Esophagus squamous epithelium (tissue), 5 donors: Measurements from ENCODE around the gene ZNF491. TPM values are rescaled to one million over a fixed set of nuclear protein-coding genes. Genes with fewer than 3 reads are reported as not detected.
"Not testable (repeated sequence)": the region's sequence is repeated elsewhere in the genome, so short reads cannot be mapped to it uniquely, and the experiment has no call there.

Source experiments
- DNase-seq: peaks from one replicate; lab custom pipeline; 2025; lab: John Stamatoyannopoulos, UW
- H3K27ac ChIP-seq, 4 donors: fragments of 200-600 bp; sonication (generic); one replicate each; pipeline ENCODE4 v1.5.1; 2016 to 2019; ENCODE audit warnings: mild to moderate bottlenecking in 1 of 4
- H3K27me3 ChIP-seq, 4 donors: fragments of 200-600 bp; sonication (generic); 1 replicate in 3 of 4; 2 replicates in 1 of 4; pipeline versions ENCODE4 v1.5.1 to v1.6.0; 2017 to 2021; ENCODE audit warnings: antibody characterized with exemption in 1 of 4
- H3K36me3 ChIP-seq, 3 donors: fragments of 200-600 bp; sonication (generic); one replicate each; pipeline ENCODE4 v1.5.1; 2016 to 2019
- H3K4me1 ChIP-seq, 3 donors: fragments of 200-600 bp; sonication (generic); one replicate each; pipeline ENCODE4 v1.5.1; 2017 to 2019
- H3K4me3 ChIP-seq, 4 donors: fragments of 200-600 bp; sonication (generic); 1 replicate in 3 of 4; 2 replicates in 1 of 4; pipeline ENCODE4 v1.5.1; 2016 to 2019; ENCODE audit warnings: mild to moderate bottlenecking in 2 of 4, moderate library complexity in 1 of 4
- H3K9me3 ChIP-seq, 3 donors: fragments of 200-600 bp; sonication (generic); one replicate each; pipeline ENCODE4 v1.5.1; 2016 to 2019
- CTCF ChIP-seq, 6 experiments: fragments of 450-650 bp in 4 of 6; fragments of 200-600 bp in 2 of 6; sonication (generic) in 2 of 6; IDR thresholded peaks; one replicate each; pipeline ENCODE4 v1.5.1; 2016 to 2019; ENCODE audit warnings: antibody characterized with exemption in 6 of 6, mild to moderate bottlenecking in 4 of 6, moderate library complexity in 4 of 6
- POLR2A ChIP-seq, 4 donors: fragments of 450-650 bp; IDR thresholded peaks; one replicate each; pipeline ENCODE4 v1.6.1; 2017; ENCODE audit warnings: antibody characterized with exemption in 4 of 4, mild to moderate bottlenecking in 4 of 4, moderate library complexity in 3 of 4
- WGBS, 2 donors: methylation state at CpG; one replicate each; pipeline ENCODE4 v1.1.5; 2018; 5-methylcytosine and 5-hydroxymethylcytosine counted together
- intact Hi-C: fragments of 100-400 bp; cut with DNase I; formaldehyde crosslinking; loops from one replicate; pipeline ENCODE4 v1.15.0; 2022
- total RNA-seq, 4 donors: library from RNA; depleted of rRNA; stranded (reverse); fragments of >200 nt; gene quantifications; one replicate each; pipeline ENCODE4 v1.1.0, GENCODE V29; 2016
- donor health status: DM: yes; HTN: yes; CAD: no.

The ZNF491 gene
- total RNA-seq, 4 donors from 2014 or later: 0.13 to 2.3 (median 0.82) TPM

DNA sequence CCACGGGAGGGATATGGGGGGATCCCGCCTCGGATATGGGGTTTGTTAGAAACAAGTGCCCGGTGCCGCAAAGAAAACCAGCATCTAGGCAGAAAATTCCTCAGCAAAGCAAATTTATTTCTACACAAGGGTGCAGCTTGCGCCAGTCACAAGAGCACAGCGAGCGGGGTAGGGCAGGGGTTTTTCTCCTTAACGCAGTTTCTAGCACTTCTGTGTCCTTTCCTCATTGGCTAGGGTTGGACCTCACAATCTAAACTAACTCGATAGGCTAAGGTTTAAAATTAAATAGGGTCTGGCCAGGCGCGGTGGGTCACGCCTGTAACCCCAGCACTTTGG is 16.3 kb downstream of the ZNF491 start:
- Histone ChIP-seq H3K4me1 (peaks cover 0 to 32% (median 13%) of the 10 kb centered on the region in 3 donors), H3K9me3 (peaks cover 0 to 29% (median 0%) of the 10 kb centered on the region in 3 donors), H3K27ac (peak overlapping the region; percentile 91 to 95 (median 94)), H3K27me3 (no peaks in the 10 kb centered on the region), H3K36me3 (peaks cover 0 to 32% (median 0%) of the 10 kb centered on the region in 3 donors), H3K4me3 (peak overlapping the region; percentile 66 to 84 (median 79))
- intact Hi-C loops: no loop called here
- no peak for DNase-seq
- TF ChIP-seq POLR2A (IDR thresholded peaks at IDR 0.05): no peak
- no peak for TF ChIP-seq CTCF (IDR thresholded peaks at IDR 0.05)
- WGBS, 2 donors: 2 to 25% methylated on average over 4 to 9 of the region's 13 CpGs

- Histone ChIP-seq H3K36me3 (peaks cover 0 to 88% (median 4%) of the 10 kb centered on the region in 3 donors), H3K9me3 (peaks cover 0 to 71% (median 15%) of the 10 kb centered on the region in 3 donors), H3K4me1 (peaks cover 0 to 4% (median 0%) of the 10 kb centered on the region in 3 donors), H3K27me3 (no peaks in the 10 kb centered on the region), H3K4me3 (no peak overlapping the region), H3K27ac (no peak overlapping the region)
- DNase-seq: no peak
- TF ChIP-seq POLR2A (IDR thresholded peaks at IDR 0.05): no peak
- TF ChIP-seq CTCF (IDR thresholded peaks at IDR 0.05): no peak
- 60 to 91% methylated on average over 4 to 5 of the region's 5 CpGs for WGBS, 2 donors
- intact Hi-C loops: no loop called here
These were observed 23.3 kb downstream of the ZNF491 start for GRCh38 chr19:11821474-11822109.

DNA sequence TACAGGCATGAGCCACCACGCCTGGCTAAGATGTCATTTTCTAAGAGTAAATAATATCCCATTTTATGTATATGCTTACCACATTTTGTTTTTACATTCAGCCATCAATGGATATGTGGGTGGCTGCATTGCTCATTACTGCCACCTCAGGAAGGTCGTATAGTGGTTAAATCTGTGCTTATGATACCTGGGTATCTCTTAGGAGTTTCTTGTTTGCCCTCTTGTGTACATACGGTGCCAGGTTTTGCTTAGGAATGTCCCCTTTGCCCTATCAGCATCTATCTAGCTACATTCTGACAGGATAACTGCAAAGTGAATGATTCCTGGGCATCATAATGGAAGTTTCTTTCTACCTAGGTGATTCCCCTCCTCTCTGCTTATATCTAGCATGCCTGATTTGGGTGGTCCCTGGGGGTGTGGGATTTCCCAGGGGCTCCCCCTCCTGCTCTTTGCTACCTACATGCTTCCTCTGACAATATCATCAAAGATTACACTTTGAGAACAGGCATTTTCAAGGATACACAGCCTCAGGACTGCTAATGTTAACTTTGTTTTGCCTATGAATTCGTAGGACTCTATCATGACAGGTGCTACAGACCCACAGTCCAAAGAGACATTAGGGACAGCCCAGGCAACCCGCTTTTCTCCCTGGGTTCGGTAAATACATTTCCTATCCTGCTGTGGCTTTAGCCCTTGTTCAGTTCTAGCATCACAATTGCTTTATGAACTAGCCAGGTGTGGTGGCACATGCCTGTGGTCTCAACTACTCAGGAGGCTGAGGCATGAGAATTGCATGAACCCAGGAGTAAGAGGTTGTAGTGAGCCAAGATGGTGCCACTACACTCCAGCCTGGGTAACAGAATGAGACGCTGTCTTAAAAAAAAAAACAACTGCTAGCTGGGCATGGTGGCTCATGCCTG is 30.9 kb downstream of the ZNF491 start:
- intact Hi-C loops, H3K27me3 ChIP-seq, H3K4me3 ChIP-seq, DNase-seq, H3K4me1 ChIP-seq, H3K27ac ChIP-seq: not testable (repeated sequence)
- 81 to 92% methylated on average over 6 to 7 of the region's 7 CpGs for WGBS, 2 donors
- peaks cover 5 to 94% (median 67%) of the 10 kb centered on the region in 3 donors for H3K9me3 ChIP-seq
- H3K36me3 ChIP-seq: peaks cover 24 to 99% (median 30%) of the 10 kb centered on the region in 3 donors

DNA sequence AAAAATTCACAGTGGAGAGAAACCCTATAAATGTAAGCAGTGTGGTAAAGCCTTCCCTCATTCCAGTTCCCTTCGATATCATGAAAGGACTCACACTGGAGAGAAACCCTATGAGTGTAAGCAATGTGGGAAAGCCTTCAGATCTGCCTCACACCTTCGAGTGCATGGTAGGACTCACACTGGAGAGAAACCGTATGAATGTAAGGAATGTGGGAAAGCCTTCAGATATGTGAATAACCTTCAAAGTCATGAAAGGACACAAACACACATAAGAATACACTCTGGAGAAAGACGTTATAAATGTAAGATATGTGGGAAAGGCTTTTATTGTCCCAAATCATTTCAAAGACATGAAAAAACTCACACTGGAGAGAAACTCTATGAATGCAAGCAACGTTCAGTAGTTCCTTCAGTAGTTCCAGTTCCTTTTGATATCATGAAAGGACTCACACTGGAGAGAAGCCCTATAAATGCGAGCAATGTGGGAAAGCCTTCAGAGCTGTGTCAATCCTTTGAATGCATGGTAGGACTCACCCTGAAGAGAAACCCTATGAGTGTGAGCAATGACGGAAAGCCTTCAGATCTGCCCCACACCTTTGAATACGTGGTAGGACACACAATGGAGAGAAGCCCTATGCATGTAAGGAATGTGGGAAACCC is 34.1 kb downstream of the ZNF491 start:
- WGBS, 2 donors: 91 to 94% methylated on average over 7 to 8 of the region's 8 CpGs
- Histone ChIP-seq H3K9me3 (peaks cover 5 to 97% (median 74%) of the 10 kb centered on the region in 3 donors), H3K36me3 (peaks cover 24 to 74% (median 33%) of the 10 kb centered on the region in 3 donors), H3K27ac (no peak overlapping the region), H3K4me1 (peaks cover 0 to 3% (median 0%) of the 10 kb centered on the region in 3 donors), H3K27me3 (no peaks in the 10 kb centered on the region), H3K4me3 (no peak overlapping the region)
- no peak for DNase-seq
- intact Hi-C loops: no loop called here
- no peak for TF ChIP-seq POLR2A (IDR thresholded peaks at IDR 0.05)
- TF ChIP-seq CTCF (IDR thresholded peaks at IDR 0.05): no peak

- peaks cover 5 to 96% (median 65%) of the 10 kb centered on the region in 3 donors for H3K9me3 ChIP-seq
- 100% methylated on average over 2 of the region's 2 CpGs for WGBS, 2 donors
These were observed 35.2 kb downstream of the ZNF491 start for GRCh38 chr19:11833541-11833940.

DNA sequence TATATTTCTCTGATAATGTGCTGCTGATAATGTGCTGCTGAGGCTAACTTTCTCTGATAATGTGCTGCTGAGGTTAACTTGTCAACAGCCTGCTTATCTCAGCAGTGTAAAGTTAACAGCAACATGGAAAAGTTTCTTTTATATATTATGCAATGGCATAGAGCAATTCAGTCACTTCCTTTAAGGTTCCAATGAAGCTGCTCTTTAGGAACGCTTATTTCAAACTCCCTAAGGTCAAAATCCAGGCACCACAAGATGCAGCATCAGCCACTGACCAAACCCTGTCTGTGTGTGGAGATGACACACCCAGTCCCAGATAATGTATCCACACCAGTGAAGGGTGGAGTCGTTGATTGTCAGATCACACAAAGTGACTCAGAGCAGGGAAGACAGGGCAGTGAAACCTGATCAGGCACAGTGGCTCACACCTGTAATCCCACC is 37.3 kb downstream of the ZNF491 start:
- 62 to 100% methylated on average over 1 to 2 of the region's 2 CpGs for WGBS, 2 donors
- peaks cover 19 to 42% (median 28%) of the 10 kb centered on the region in 3 donors for H3K36me3 ChIP-seq
- DNase-seq, intact Hi-C loops, H3K4me3 ChIP-seq, H3K4me1 ChIP-seq, H3K27me3 ChIP-seq: not testable (repeated sequence)
- H3K9me3 ChIP-seq: peaks cover 5 to 88% (median 50%) of the 10 kb centered on the region in 3 donors
- H3K27ac ChIP-seq: peak overlapping the region in 2 of 4 donors; percentile 45 to 75

More at GRCh38 chr19:11833541-11833940, 35.2 kb downstream of the ZNF491 start:
- Histone ChIP-seq H3K27me3 (no peaks in the 10 kb centered on the region), H3K4me1 (peaks cover 0 to 3% (median 0%) of the 10 kb centered on the region in 3 donors), H3K27ac (no peak overlapping the region), H3K4me3 (no peak overlapping the region), H3K36me3 (peaks cover 24 to 63% (median 33%) of the 10 kb centered on the region in 3 donors)
- intact Hi-C loops: no loop called here
- TF ChIP-seq CTCF (IDR thresholded peaks at IDR 0.05): no peak
- no peak for TF ChIP-seq POLR2A (IDR thresholded peaks at IDR 0.05)
- DNase-seq: no peak
